Lower leg skin (tissue), 3 donors: Measurements from ENCODE around the gene SUSD2.

Experiments used
- POLR2A ChIP-seq, 2 donors: fragments of 450-650 bp; IDR thresholded peaks; one replicate each; pipeline ENCODE4 v1.6.1; 2016 to 2017; ENCODE audit warnings: antibody characterized with exemption in 2 of 2, mild to moderate bottlenecking in 1 of 2, moderate library complexity in 1 of 2
- TF ChIP-seq, protein P1 (sequence below), 3 donors: fragments of 450-650 bp; IDR thresholded peaks; one replicate each; pipeline ENCODE4 v1.5.1; 2016; ENCODE audit warnings: antibody characterized with exemption in 3 of 3, mild to moderate bottlenecking in 3 of 3, moderate library complexity in 2 of 3

DNA sequence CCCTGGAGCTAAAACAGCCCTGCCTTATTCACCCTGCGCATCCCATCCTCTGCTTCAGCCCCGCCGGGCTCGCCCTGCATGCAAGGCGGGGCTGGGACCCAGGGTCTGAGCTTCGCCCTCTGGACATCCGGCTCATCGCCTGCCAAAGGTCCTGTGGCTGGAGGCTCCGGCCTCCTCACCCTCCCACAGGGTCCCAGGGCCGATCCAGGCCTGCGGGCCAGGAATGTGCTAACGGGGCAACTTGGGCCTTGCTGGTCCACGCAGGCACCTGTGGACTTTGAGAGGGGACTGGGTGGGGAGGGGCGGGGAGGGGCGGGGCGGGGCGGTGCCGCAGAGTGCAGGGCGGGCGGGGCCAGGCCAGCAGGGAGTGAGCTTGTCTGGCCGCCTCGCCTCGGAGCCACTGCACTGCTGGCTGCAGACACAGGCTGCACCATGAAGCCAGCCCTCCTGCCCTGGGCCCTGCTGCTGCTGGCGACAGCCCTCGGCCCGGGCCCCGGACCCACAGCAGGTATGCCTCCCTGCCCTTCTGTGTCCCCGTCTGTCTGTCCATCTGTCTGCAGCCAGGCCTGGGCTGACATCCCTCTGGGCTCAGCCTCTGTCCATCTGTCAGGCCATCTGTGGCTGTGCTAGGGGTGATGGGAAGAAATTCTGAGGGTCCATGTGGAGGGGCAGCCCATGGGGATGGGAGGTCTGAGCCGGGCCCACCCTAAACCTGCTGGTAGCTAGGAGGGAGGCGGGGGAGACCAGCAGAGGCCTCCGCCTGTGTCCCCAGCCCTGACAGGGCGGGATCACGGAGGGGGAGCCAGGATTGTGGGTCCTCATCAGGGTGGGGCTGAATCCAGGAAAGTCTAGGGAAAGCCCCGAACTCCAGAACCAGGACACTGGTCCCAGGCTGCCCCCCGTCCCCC, at the start of gene SUSD2:
- TF ChIP-seq POLR2A (IDR thresholded peaks at IDR 0.05): no peak
- TF ChIP-seq, protein P1, sequence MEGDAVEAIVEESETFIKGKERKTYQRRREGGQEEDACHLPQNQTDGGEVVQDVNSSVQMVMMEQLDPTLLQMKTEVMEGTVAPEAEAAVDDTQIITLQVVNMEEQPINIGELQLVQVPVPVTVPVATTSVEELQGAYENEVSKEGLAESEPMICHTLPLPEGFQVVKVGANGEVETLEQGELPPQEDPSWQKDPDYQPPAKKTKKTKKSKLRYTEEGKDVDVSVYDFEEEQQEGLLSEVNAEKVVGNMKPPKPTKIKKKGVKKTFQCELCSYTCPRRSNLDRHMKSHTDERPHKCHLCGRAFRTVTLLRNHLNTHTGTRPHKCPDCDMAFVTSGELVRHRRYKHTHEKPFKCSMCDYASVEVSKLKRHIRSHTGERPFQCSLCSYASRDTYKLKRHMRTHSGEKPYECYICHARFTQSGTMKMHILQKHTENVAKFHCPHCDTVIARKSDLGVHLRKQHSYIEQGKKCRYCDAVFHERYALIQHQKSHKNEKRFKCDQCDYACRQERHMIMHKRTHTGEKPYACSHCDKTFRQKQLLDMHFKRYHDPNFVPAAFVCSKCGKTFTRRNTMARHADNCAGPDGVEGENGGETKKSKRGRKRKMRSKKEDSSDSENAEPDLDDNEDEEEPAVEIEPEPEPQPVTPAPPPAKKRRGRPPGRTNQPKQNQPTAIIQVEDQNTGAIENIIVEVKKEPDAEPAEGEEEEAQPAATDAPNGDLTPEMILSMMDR (IDR thresholded peaks at IDR 0.05): no peak
